Measurements from ENCODE around the gene ELOVL2. TPM values are rescaled to one million over a fixed set of nuclear protein-coding genes. Genes with fewer than 3 reads are reported as not detected.

The ELOVL2 gene
- total RNA-seq, 2 experiments from 2014 or later, result not detected

- ChIA-PET POLR2A (no interaction called here), CTCF (interaction anchor here (1.1 kb wide), 3 partner anchors 14 to 114 kb away, joined by 3 to 4 read pairs (median 3); no protein-coding TSS in a partner anchor)
- Histone ChIP-seq H3K27me3 (ENCODE audit: control insufficient read depth in 1 of 2, insufficient read depth in 2 of 2, low read length in 2 of 2) (peaks cover 10 to 21% of the 10 kb centered on the region in 2 experiments), H3K9me3 (ENCODE audit: control insufficient read depth in 1 of 2, insufficient read depth in 1 of 2, low read length in 2 of 2) (no peaks in the 10 kb centered on the region), H3K4me3 (ENCODE audit: low read length) (no peak overlapping the region), H3K36me3 (ENCODE audit: insufficient read depth, low read length) (no peaks in the 10 kb centered on the region), H3K27ac (ENCODE audit: low read depth in 1 of 2, low read length in 2 of 2) (no peak overlapping the region), H3K4me1 (ENCODE audit: insufficient read depth, low read length) (no peaks in the 10 kb centered on the region)
- Mint-ChIP-seq H3K4me1 (ENCODE audit: low read depth) (no peaks in the 10 kb centered on the region), H3K36me3 (ENCODE audit: low read depth) (no peaks in the 10 kb centered on the region), H3K4me3 (no peak overlapping the region), H3K27me3 (peaks cover 18% of the 10 kb centered on the region), H3K9me3 (no peaks in the 10 kb centered on the region), H3K27ac (no peak overlapping the region)
- peak; percentile 47 for TF ChIP-seq CTCF (IDR thresholded peaks at IDR 0.05)
- intact Hi-C loops (cut with DNase I, micrococcal nuclease), result loop anchor here (10.0 kb wide), 1 partner anchor 540 kb away; no protein-coding TSS in a partner anchor
- no peak for ATAC-seq (ENCODE audit: poor library complexity)
- peak; percentile 20 to 67 (median 41) for DNase-seq
These were observed 89.5 kb downstream of the ELOVL2 start for GRCh38 chr6:10954590-10955010.

DNA sequence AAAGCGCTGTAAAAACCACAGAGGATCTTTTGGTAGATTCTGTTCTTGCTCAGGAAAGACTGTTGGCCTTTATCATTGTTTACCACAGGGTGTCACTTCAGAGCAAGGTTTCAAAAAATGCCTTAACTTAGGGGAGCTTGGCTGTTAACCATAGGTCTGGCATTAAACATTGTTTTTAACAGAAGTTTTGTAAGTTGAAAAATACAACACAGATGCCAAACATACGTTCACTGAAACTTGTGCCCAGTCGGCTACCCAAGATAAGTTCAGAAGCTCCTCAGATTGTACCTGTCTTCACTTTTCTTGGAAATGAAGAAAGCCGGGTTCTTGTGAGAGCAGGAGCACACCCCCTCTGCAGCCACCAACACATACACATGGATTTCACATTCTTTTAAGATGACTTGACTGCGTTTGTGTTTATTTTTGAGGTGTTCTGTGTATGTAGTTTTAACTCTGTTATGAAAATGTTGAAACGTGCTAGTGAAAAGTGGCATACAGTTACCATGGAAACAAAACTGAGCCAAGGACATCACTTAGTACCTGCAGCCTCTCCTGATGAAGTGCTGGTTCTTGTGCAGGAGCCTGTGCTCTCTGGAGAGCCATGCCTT, 92.3 kb downstream of the ELOVL2 start:
- POLR2A ChIA-PET, result no interaction called here
- H3K36me3 Mint-ChIP-seq (ENCODE audit: low read depth), result no peaks in the 10 kb centered on the region
- intact Hi-C loops (cut with DNase I, micrococcal nuclease), result loop anchor here (10.0 kb wide), 1 partner anchor 543 kb away; no protein-coding TSS in a partner anchor
- H3K4me1 ChIP-seq (ENCODE audit: insufficient read depth, low read length), result no peaks in the 10 kb centered on the region
- H3K4me1 Mint-ChIP-seq (ENCODE audit: low read depth), result no peaks in the 10 kb centered on the region
- H3K27ac Mint-ChIP-seq, result no peak overlapping the region
- no peaks in the 10 kb centered on the region for H3K9me3 ChIP-seq (ENCODE audit: control insufficient read depth in 1 of 2, insufficient read depth in 1 of 2, low read length in 2 of 2)
- H3K4me3 ChIP-seq (ENCODE audit: low read length), result no peak overlapping the region
- TF ChIP-seq CTCF (IDR thresholded peaks at IDR 0.05), result no peak
- ATAC-seq (ENCODE audit: poor library complexity), result no peak
- no peak overlapping the region for H3K27ac ChIP-seq (ENCODE audit: low read depth in 1 of 2, low read length in 2 of 2)
- CTCF ChIA-PET, result no interaction called here
- H3K27me3 Mint-ChIP-seq, result peaks cover 23% of the 10 kb centered on the region
- no peak for DNase-seq
- no peak overlapping the region for H3K4me3 Mint-ChIP-seq
- peaks cover 10 to 21% of the 10 kb centered on the region in 2 experiments for H3K27me3 ChIP-seq (ENCODE audit: control insufficient read depth in 1 of 2, insufficient read depth in 2 of 2, low read length in 2 of 2)
- H3K9me3 Mint-ChIP-seq, result no peaks in the 10 kb centered on the region
- H3K36me3 ChIP-seq (ENCODE audit: insufficient read depth, low read length), result no peaks in the 10 kb centered on the region

DNA sequence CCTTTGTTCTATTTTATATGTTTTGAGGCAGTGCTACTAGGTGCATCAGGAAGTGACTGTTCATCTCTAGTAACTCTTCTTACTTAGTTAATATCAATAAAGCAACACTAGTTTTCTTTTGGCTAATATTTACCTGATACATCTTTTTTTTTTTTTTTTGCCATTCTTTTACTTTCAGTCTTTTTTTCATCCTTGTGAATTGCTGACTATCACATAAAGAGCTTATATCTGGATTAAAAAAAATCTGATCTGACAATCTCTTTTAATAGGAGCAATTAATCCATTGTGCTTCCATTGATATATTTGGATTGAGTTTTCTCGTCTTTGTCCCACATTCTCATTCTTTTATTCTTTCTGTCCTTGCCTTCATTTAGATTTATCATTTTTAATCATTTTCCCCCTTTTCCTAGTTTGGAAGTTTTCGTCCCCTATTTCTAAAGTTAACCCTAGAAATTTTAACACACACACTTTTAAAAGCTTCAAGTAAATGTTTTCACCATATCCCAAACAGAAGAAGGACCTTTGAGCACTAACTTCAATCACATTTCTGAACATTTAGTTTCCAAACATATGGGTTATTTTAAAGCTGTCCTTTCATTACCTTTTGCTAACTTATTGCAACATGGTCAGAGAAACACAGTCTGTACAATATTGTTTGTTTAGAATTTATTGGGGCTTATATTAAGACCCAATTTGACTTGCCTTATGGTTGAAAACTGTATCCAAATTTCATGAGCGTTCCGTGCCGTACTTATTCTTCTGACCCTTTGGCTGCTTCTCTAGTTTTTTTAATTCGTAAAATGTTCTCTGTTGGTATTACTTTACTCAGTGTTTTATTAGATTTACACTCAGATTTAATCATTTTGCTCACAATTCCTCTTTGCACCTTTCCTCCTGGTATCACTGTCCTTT, 94.3 kb downstream of the ELOVL2 start:
- no peak overlapping the region for H3K4me3 Mint-ChIP-seq
- no peaks in the 10 kb centered on the region for H3K36me3 ChIP-seq (ENCODE audit: insufficient read depth, low read length)
- H3K27ac ChIP-seq (ENCODE audit: low read depth in 1 of 2, low read length in 2 of 2), result no peak overlapping the region
- ATAC-seq (ENCODE audit: poor library complexity) (no peak), DNase-seq (no peak)
- no peaks in the 10 kb centered on the region for H3K9me3 ChIP-seq (ENCODE audit: control insufficient read depth in 1 of 2, insufficient read depth in 1 of 2, low read length in 2 of 2)
- POLR2A ChIA-PET, result no interaction called here
- H3K36me3 Mint-ChIP-seq (ENCODE audit: low read depth), result no peaks in the 10 kb centered on the region
- H3K4me3 ChIP-seq (ENCODE audit: low read length), result no peak overlapping the region
- peaks cover 10 to 21% of the 10 kb centered on the region in 2 experiments for H3K27me3 ChIP-seq (ENCODE audit: control insufficient read depth in 1 of 2, insufficient read depth in 2 of 2, low read length in 2 of 2)
- H3K4me1 ChIP-seq (ENCODE audit: insufficient read depth, low read length), result no peaks in the 10 kb centered on the region
- CTCF ChIA-PET, result no interaction called here
- H3K9me3 Mint-ChIP-seq, result no peaks in the 10 kb centered on the region
- H3K27ac Mint-ChIP-seq, result no peak overlapping the region
- H3K27me3 Mint-ChIP-seq, result peaks cover 23% of the 10 kb centered on the region
- intact Hi-C loops (cut with DNase I, micrococcal nuclease), result loop anchor here (10.0 kb wide), 1 partner anchor 545 kb away; no protein-coding TSS in a partner anchor
- no peaks in the 10 kb centered on the region for H3K4me1 Mint-ChIP-seq (ENCODE audit: low read depth)
- no peak for TF ChIP-seq CTCF (IDR thresholded peaks at IDR 0.05)

Measured in CD4-positive, alpha-beta T cell (primary cell).